ENCODE measurements around the gene DSCAML1. TPM values are rescaled to one million over a fixed set of nuclear protein-coding genes. Genes with fewer than 3 reads are reported as not detected.

DSCAML1 gene
- total and polyA plus RNA-seq, 8 donors, result 0.08 to 2.9 (median 0.45) TPM

- DNase-seq, result no peak
- Histone ChIP-seq H3K4me1 (peaks cover 0 to 8% (median 2%) of the 10 kb centered on the region in 4 donors), H3K4me3 (no peak overlapping the region), H3K36me3 (peaks cover 0 to 3% (median 0%) of the 10 kb centered on the region in 4 donors), H3K9me3 (no peaks in the 10 kb centered on the region), H3K27me3 (peaks cover 0 to 41% (median 16%) of the 10 kb centered on the region in 3 donors), H3K27ac (no peak overlapping the region)
- 84 to 95% (median 91%) methylated on average over 13 to 16 of the region's 16 CpGs for WGBS, 5 donors
- intact Hi-C loops (cut with DNase I; ENCODE audit: low total_unique reads), result no loop called here
- TF ChIP-seq EP300 (IDR thresholded peaks at IDR 0.05), result no peak
- TF ChIP-seq CTCF (IDR thresholded peaks at IDR 0.05), result no peak
- no peak for TF ChIP-seq POLR2AphosphoS5 (IDR thresholded peaks at IDR 0.05)
- no peak for TF ChIP-seq POLR2A (IDR thresholded peaks at IDR 0.05)
These were observed 354.8 kb downstream of the DSCAML1 start for GRCh38 chr11:117442049-117442868.

- DNase-seq, result no peak
- Histone ChIP-seq H3K27me3 (peaks cover 0 to 43% (median 16%) of the 10 kb centered on the region in 3 donors), H3K4me3 (no peak overlapping the region), H3K36me3 (peaks cover 0 to 12% (median 0%) of the 10 kb centered on the region in 4 donors), H3K4me1 (peaks cover 0 to 8% (median 2%) of the 10 kb centered on the region in 4 donors), H3K27ac (no peak overlapping the region), H3K9me3 (no peaks in the 10 kb centered on the region)
- 82 to 90% (median 85%) methylated on average over 12 to 14 of the region's 14 CpGs for WGBS, 5 donors
- TF ChIP-seq CTCF (IDR thresholded peaks at IDR 0.05) (no peak), POLR2A (IDR thresholded peaks at IDR 0.05) (no peak), POLR2AphosphoS5 (IDR thresholded peaks at IDR 0.05) (no peak), EP300 (IDR thresholded peaks at IDR 0.05) (no peak)
- intact Hi-C loops (cut with DNase I; ENCODE audit: low total_unique reads), result no loop called here
These were observed 355.7 kb downstream of the DSCAML1 start for GRCh38 chr11:117441146-117441975.

- DNase-seq, result no peak
- WGBS, 5 donors, result 73 to 90% (median 87%) methylated on average over 8 of the region's 8 CpGs
- Histone ChIP-seq H3K9me3 (no peaks in the 10 kb centered on the region), H3K4me1 (peaks cover 0 to 8% (median 2%) of the 10 kb centered on the region in 4 donors), H3K27me3 (peaks cover 0 to 46% (median 16%) of the 10 kb centered on the region in 3 donors), H3K36me3 (peaks cover 0 to 23% (median under 1%) of the 10 kb centered on the region in 4 donors), H3K4me3 (no peak overlapping the region), H3K27ac (no peak overlapping the region)
- intact Hi-C loops (cut with DNase I; ENCODE audit: low total_unique reads), result no loop called here
- TF ChIP-seq POLR2AphosphoS5 (IDR thresholded peaks at IDR 0.05) (no peak), CTCF (IDR thresholded peaks at IDR 0.05) (no peak), POLR2A (IDR thresholded peaks at IDR 0.05) (no peak), EP300 (IDR thresholded peaks at IDR 0.05) (no peak)
These were observed 356.8 kb downstream of the DSCAML1 start for GRCh38 chr11:117440258-117440657.

GRCh38 chr11:117439256-117439655, 357.8 kb downstream of the DSCAML1 start:
- no peak for DNase-seq
- intact Hi-C loops (cut with DNase I; ENCODE audit: low total_unique reads), result no loop called here
- 78 to 90% (median 85%) methylated on average over 12 to 13 of the region's 13 CpGs for WGBS, 5 donors

More at GRCh38 chr11:117439256-117439655, 357.8 kb downstream of the DSCAML1 start:
- peaks cover 0 to 7% (median 2%) of the 10 kb centered on the region in 4 donors for H3K4me1 ChIP-seq
- peaks cover 0 to 26% (median 2%) of the 10 kb centered on the region in 4 donors for H3K36me3 ChIP-seq
- no peak overlapping the region for H3K4me3 ChIP-seq
- H3K27me3 ChIP-seq, result peaks cover 0 to 38% (median 16%) of the 10 kb centered on the region in 3 donors
- no peaks in the 10 kb centered on the region for H3K9me3 ChIP-seq
- TF ChIP-seq EP300 (IDR thresholded peaks at IDR 0.05) (no peak), POLR2A (IDR thresholded peaks at IDR 0.05) (no peak), POLR2AphosphoS5 (IDR thresholded peaks at IDR 0.05) (no peak), CTCF (IDR thresholded peaks at IDR 0.05) (no peak)
- H3K27ac ChIP-seq, result no peak overlapping the region
